IgD-negative memory B cell (primary cell): Measurements from ENCODE around the gene SAP25. TPM values are rescaled to one million over a fixed set of nuclear protein-coding genes. Genes with fewer than 3 reads are reported as not detected.

Experiments
- H3K27ac Mint-ChIP-seq, 3 donors: one replicate each; pipeline ENCODE4 v1.8.0; 2020 to 2022; ENCODE audit warnings: mild to moderate bottlenecking in 3 of 3, mixed read lengths in 3 of 3, moderate library complexity in 1 of 3
- H3K27me3 Mint-ChIP-seq: one replicate; pipeline ENCODE4 v1.8.0; 2021; ENCODE audit warnings: mixed read lengths
- H3K36me3 Mint-ChIP-seq: one replicate; pipeline ENCODE4 v1.8.0; 2020; ENCODE audit warnings: mild to moderate bottlenecking, mixed read lengths
- H3K4me1 Mint-ChIP-seq, 3 donors: one replicate each; pipeline ENCODE4 v1.8.0; 2020 to 2022; ENCODE audit warnings: mixed read lengths in 3 of 3, mild to moderate bottlenecking in 1 of 3
- H3K4me3 Mint-ChIP-seq, 4 donors: one replicate each; pipeline ENCODE4 v1.8.0; 2020 to 2022; ENCODE audit warnings: mild to moderate bottlenecking in 4 of 4, mixed read lengths in 4 of 4, moderate library complexity in 3 of 4
- H3K9me3 Mint-ChIP-seq, 3 donors: one replicate each; pipeline ENCODE4 v1.8.0; 2020 to 2021; ENCODE audit warnings: mixed read lengths in 3 of 3, mild to moderate bottlenecking in 1 of 3
- polyA plus RNA-seq: library from polyadenylated mRNA; unstranded; fragments of 300-500 nt; fragmentation: Illumina TruSeq; gene quantifications from one replicate; pipeline ENCODE4 v1.2.3, GENCODE V29; 2021

SAP25 gene
- polyA plus RNA-seq, 1 donor from 2014 or later, result 0.73 TPM

GRCh38 chr7:100575746-100576383 is 2.2 kb upstream of the SAP25 start:
- no peaks in the 10 kb centered on the region for H3K27me3 Mint-ChIP-seq
- H3K27ac Mint-ChIP-seq, result no peak overlapping the region
- H3K4me1 Mint-ChIP-seq, result peaks cover 5 to 6% (median 6%) of the 10 kb centered on the region in 3 donors
- H3K36me3 Mint-ChIP-seq, result peaks cover 7% of the 10 kb centered on the region
- H3K4me3 Mint-ChIP-seq, result no peak overlapping the region
- H3K9me3 Mint-ChIP-seq, result no peaks in the 10 kb centered on the region

GRCh38 chr7:100575206-100575631 is 1.5 kb upstream of the SAP25 start:
- Mint-ChIP-seq H3K9me3 (no peaks in the 10 kb centered on the region), H3K36me3 (peaks cover 7% of the 10 kb centered on the region), H3K27me3 (no peaks in the 10 kb centered on the region), H3K27ac (no peak overlapping the region), H3K4me3 (no peak overlapping the region), H3K4me1 (peaks cover 5 to 6% (median 6%) of the 10 kb centered on the region in 3 donors)

- H3K36me3 Mint-ChIP-seq, result peaks cover 5% of the 10 kb centered on the region
- H3K4me1 Mint-ChIP-seq, result peaks cover 6% of the 10 kb centered on the region in 3 donors
- peak overlapping the region in 1 of 4 donors; percentile 51 for H3K4me3 Mint-ChIP-seq
- no peak overlapping the region for H3K27ac Mint-ChIP-seq
- no peaks in the 10 kb centered on the region for H3K9me3 Mint-ChIP-seq
- no peaks in the 10 kb centered on the region for H3K27me3 Mint-ChIP-seq
Measured at GRCh38 chr7:100574362-100575205, 884 bp upstream of the SAP25 start.

- Mint-ChIP-seq H3K4me1 (peaks cover 10 to 17% (median 15%) of the 10 kb centered on the region in 3 donors), H3K27me3 (no peaks in the 10 kb centered on the region), H3K27ac (no peak overlapping the region), H3K4me3 (no peak overlapping the region), H3K9me3 (no peaks in the 10 kb centered on the region), H3K36me3 (peaks cover 4% of the 10 kb centered on the region)
Measured at GRCh38 chr7:100572949-100573675, 588 bp downstream of the SAP25 start.

- Mint-ChIP-seq H3K4me3 (peak overlapping the region in 2 of 4 donors; percentile 54 to 60), H3K27me3 (no peaks in the 10 kb centered on the region), H3K36me3 (peaks cover 4% of the 10 kb centered on the region), H3K9me3 (no peaks in the 10 kb centered on the region), H3K4me1 (peaks cover 10 to 24% (median 22%) of the 10 kb centered on the region in 3 donors), H3K27ac (peak overlapping the region in 2 of 3 donors; percentile 67 to 85)
Measured at GRCh38 chr7:100572281-100572948, 1.3 kb downstream of the SAP25 start.

GRCh38 chr7:100571829-100572116 is 1.9 kb downstream of the SAP25 start:
- Mint-ChIP-seq H3K9me3 (no peaks in the 10 kb centered on the region), H3K27me3 (no peaks in the 10 kb centered on the region), H3K4me1 (peaks cover 10 to 30% (median 22%) of the 10 kb centered on the region in 3 donors), H3K4me3 (peak overlapping the region in 3 of 4 donors; percentile 23 to 60 (median 34)), H3K27ac (peak overlapping the region; percentile 67 to 85 (median 71)), H3K36me3 (peaks cover 4% of the 10 kb centered on the region)

GRCh38 chr7:100570954-100571828 is 2.5 kb downstream of the SAP25 start:
- Mint-ChIP-seq H3K9me3 (no peaks in the 10 kb centered on the region), H3K27ac (peak overlapping the region in 1 of 3 donors; percentile 85), H3K4me1 (peaks cover 10 to 30% (median 25%) of the 10 kb centered on the region in 3 donors), H3K36me3 (peaks cover 4% of the 10 kb centered on the region), H3K4me3 (peak overlapping the region in 1 of 4 donors; percentile 60), H3K27me3 (no peaks in the 10 kb centered on the region)

- H3K4me3 Mint-ChIP-seq, result peak overlapping the region in 3 of 4 donors; percentile 38 to 82 (median 71)
- peak overlapping the region; percentile 47 to 78 (median 66) for H3K27ac Mint-ChIP-seq
- peaks cover 10 to 30% (median 25%) of the 10 kb centered on the region in 3 donors for H3K4me1 Mint-ChIP-seq
- H3K36me3 Mint-ChIP-seq, result no peaks in the 10 kb centered on the region
- H3K27me3 Mint-ChIP-seq, result no peaks in the 10 kb centered on the region
- H3K9me3 Mint-ChIP-seq, result no peaks in the 10 kb centered on the region
Measured at GRCh38 chr7:100568896-100569844, 4.5 kb downstream of the SAP25 start.

GRCh38 chr7:100568176-100568895 is 5.4 kb downstream of the SAP25 start:
- H3K27ac Mint-ChIP-seq, result peak overlapping the region in 2 of 3 donors; percentile 33 to 47
- no peaks in the 10 kb centered on the region for H3K36me3 Mint-ChIP-seq
- H3K27me3 Mint-ChIP-seq, result no peaks in the 10 kb centered on the region
- H3K9me3 Mint-ChIP-seq, result no peaks in the 10 kb centered on the region
- peaks cover 15 to 30% (median 29%) of the 10 kb centered on the region in 3 donors for H3K4me1 Mint-ChIP-seq
- H3K4me3 Mint-ChIP-seq, result peak overlapping the region in 3 of 4 donors; percentile 19 to 83 (median 67)

GRCh38 chr7:100567751-100568175 is 5.9 kb downstream of the SAP25 start:
- no peaks in the 10 kb centered on the region for H3K36me3 Mint-ChIP-seq
- peak overlapping the region in 3 of 4 donors; percentile 19 to 83 (median 43) for H3K4me3 Mint-ChIP-seq
- H3K27ac Mint-ChIP-seq, result peak overlapping the region in 1 of 3 donors; percentile 16
- no peaks in the 10 kb centered on the region for H3K27me3 Mint-ChIP-seq
- peaks cover 15 to 30% (median 29%) of the 10 kb centered on the region in 3 donors for H3K4me1 Mint-ChIP-seq
- no peaks in the 10 kb centered on the region for H3K9me3 Mint-ChIP-seq

GRCh38 chr7:100567031-100567730 is 6.5 kb downstream of the SAP25 start:
- Mint-ChIP-seq H3K9me3 (no peaks in the 10 kb centered on the region), H3K27me3 (no peaks in the 10 kb centered on the region), H3K4me3 (peak overlapping the region in 3 of 4 donors; percentile 19 to 83 (median 39)), H3K27ac (peak overlapping the region in 2 of 3 donors; percentile 12 to 35), H3K4me1 (peaks cover 15 to 30% (median 29%) of the 10 kb centered on the region in 3 donors), H3K36me3 (no peaks in the 10 kb centered on the region)

- peak overlapping the region in 2 of 3 donors; percentile 12 to 35 for H3K27ac Mint-ChIP-seq
- no peaks in the 10 kb centered on the region for H3K9me3 Mint-ChIP-seq
- no peak overlapping the region for H3K4me3 Mint-ChIP-seq
- no peaks in the 10 kb centered on the region for H3K27me3 Mint-ChIP-seq
- H3K36me3 Mint-ChIP-seq, result no peaks in the 10 kb centered on the region
- peaks cover 10 to 25% (median 22%) of the 10 kb centered on the region in 3 donors for H3K4me1 Mint-ChIP-seq
Measured at GRCh38 chr7:100566018-100566531, 7.6 kb downstream of the SAP25 start.
